Loucy (cell line): ENCODE measurements around the gene IGSF9B.

ENCODE experiments used
- EZH2phosphoT487 ChIP-seq: fragments of 200-600 bp; IDR thresholded peaks from 2 replicates; pipeline ENCODE4 v1.6.1; 2018; ENCODE audit warnings: antibody characterized with exemption, mild to moderate bottlenecking, moderate library complexity, borderline replicate concordance
- TF ChIP-seq, protein P1 (sequence below): fragments of 200-600 bp; sonication (generic); conservative IDR thresholded peaks from 2 replicates; pipeline ENCODE4 v1.5.1; 2014; ENCODE audit warnings: mild to moderate bottlenecking, antibody characterized with exemption, low read length

DNA sequence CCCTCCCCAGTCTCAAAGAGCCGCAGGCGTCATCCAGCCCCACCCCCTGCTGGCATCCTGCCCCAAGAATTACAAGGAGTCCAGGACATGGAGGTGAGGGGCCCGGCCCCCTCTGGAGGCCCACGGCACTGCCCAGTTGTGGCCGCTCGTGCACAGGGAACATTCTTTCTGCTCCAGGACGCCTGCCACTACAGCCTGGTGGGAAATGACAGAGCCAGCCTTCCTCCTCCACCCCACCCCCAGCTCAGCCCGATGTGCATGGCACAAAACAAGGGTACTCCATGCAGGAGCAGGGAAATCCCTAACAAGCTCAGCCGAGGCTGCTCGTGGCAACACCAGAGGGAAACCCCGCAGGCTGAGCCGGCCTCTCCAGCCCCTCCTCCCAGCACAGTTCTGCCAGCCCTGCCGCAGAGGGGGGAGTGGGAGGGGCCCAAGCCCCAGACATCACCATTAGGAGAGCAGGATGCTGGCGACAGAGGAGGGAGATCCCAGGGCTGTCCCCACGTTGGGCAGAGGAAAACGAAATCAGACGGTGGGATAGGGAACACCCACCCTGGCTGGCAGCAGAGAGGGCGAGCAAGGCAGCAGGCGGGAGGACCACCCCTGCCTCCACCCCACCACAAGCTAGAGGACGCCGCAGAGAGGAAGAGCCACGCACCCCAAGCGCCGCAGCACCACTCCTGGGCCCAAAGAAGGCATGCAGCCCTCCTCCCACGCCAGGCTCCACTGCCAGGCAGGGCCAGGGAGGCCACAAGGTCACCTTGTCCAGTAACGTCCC, 10.0 kb downstream of the IGSF9B start:
- TF ChIP-seq, protein P1, sequence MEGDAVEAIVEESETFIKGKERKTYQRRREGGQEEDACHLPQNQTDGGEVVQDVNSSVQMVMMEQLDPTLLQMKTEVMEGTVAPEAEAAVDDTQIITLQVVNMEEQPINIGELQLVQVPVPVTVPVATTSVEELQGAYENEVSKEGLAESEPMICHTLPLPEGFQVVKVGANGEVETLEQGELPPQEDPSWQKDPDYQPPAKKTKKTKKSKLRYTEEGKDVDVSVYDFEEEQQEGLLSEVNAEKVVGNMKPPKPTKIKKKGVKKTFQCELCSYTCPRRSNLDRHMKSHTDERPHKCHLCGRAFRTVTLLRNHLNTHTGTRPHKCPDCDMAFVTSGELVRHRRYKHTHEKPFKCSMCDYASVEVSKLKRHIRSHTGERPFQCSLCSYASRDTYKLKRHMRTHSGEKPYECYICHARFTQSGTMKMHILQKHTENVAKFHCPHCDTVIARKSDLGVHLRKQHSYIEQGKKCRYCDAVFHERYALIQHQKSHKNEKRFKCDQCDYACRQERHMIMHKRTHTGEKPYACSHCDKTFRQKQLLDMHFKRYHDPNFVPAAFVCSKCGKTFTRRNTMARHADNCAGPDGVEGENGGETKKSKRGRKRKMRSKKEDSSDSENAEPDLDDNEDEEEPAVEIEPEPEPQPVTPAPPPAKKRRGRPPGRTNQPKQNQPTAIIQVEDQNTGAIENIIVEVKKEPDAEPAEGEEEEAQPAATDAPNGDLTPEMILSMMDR: no peak
- TF ChIP-seq EZH2phosphoT487: no peak
